ENCODE results near the gene CNNM3.
"Not testable (repeated sequence)": the region's sequence is repeated elsewhere in the genome, so short reads cannot be mapped to it uniquely, and the experiment has no call there.

CNNM3 gene

GRCh38 chr2:96841701-96842495, 25.8 kb downstream of the CNNM3 start:
- no peak for DNase-seq (ENCODE audit: low read depth)

- DNase-seq (ENCODE audit: low read depth): no peak
Observed at GRCh38 chr2:96842600-96842999, 26.5 kb downstream of the CNNM3 start.

- DNase-seq (ENCODE audit: low read depth): no peak
Observed at GRCh38 chr2:96843538-96844268, 27.6 kb downstream of the CNNM3 start, which contains the start of gene ANKRD23. Gene ANKRD23, minus strand, starts transcription at chr2:96844021. Its CDS starts 29 bp downstream, at chr2:96843992.

GRCh38 chr2:96844405-96844808, 28.3 kb downstream of the CNNM3 start:
- DNase-seq (ENCODE audit: low read depth): no peak

GRCh38 chr2:96846825-96847224, 30.8 kb downstream of the CNNM3 start:
- no peak for DNase-seq (ENCODE audit: low read depth)

- no peak for DNase-seq (ENCODE audit: low read depth)
Observed at GRCh38 chr2:96847586-96847985, 31.5 kb downstream of the CNNM3 start.

- DNase-seq (ENCODE audit: low read depth): no peak
Observed at GRCh38 chr2:96848264-96848663, 32.2 kb downstream of the CNNM3 start.

- no peak for DNase-seq (ENCODE audit: low read depth)
Observed at GRCh38 chr2:96852667-96853066, 36.6 kb downstream of the CNNM3 start.

- DNase-seq (ENCODE audit: low read depth): no peak
Observed at GRCh38 chr2:96853321-96853720, 37.3 kb downstream of the CNNM3 start.

GRCh38 chr2:96856776-96857666, 41.0 kb downstream of the CNNM3 start:
- no peak for DNase-seq (ENCODE audit: low read depth)

GRCh38 chr2:96857667-96858372, 41.8 kb downstream of the CNNM3 start, which contains the start of gene ANKRD39:
Gene ANKRD39, minus strand, starts transcription at chr2:96858016. Its CDS starts 29 bp downstream, at chr2:96857987.
- peak; percentile 85 for DNase-seq (ENCODE audit: low read depth)

GRCh38 chr2:96859099-96859649, 43.1 kb downstream of the CNNM3 start:
- no peak for DNase-seq (ENCODE audit: low read depth)

GRCh38 chr2:96859681-96860064, 43.6 kb downstream of the CNNM3 start:
- no peak for DNase-seq (ENCODE audit: low read depth)

GRCh38 chr2:96860065-96861029, 44.3 kb downstream of the CNNM3 start:
- DNase-seq (ENCODE audit: low read depth): no peak

- DNase-seq (ENCODE audit: low read depth): no peak
Observed at GRCh38 chr2:96861074-96861473, 45.0 kb downstream of the CNNM3 start.

GRCh38 chr2:96863056-96863455, 47.0 kb downstream of the CNNM3 start:
- not testable (repeated sequence) for DNase-seq (ENCODE audit: low read depth)

GRCh38 chr2:96863575-96864342, 47.7 kb downstream of the CNNM3 start:
- DNase-seq (ENCODE audit: low read depth): no peak

GRCh38 chr2:96864343-96865091, 48.4 kb downstream of the CNNM3 start:
- DNase-seq (ENCODE audit: low read depth): no peak
